HEK293 (cell line): ENCODE results near the gene ZBTB44.

Experiments used
- CTCF ChIA-PET: fragments of 350-600 bp; formaldehyde crosslinking; extraction: SDS; loops from one replicate; lab custom pipeline; 2021; ENCODE audit warnings: antibody characterized with exemption; lab: Yijun Ruan, JAX
- POLR2A ChIA-PET: fragments of 300-600 bp; formaldehyde crosslinking; extraction: SDS; loops from one replicate; lab custom pipeline; 2020; ENCODE audit warnings: antibody characterized with exemption, inconsistent platforms; lab: Yijun Ruan, JAX
- H3K27ac ChIP-seq: fragments of 200-500 bp; sonication (Bioruptor generic); 2 replicates; pipeline ENCODE4 v1.5.1; 2014; ENCODE audit warnings: low read depth, low read length, control low read depth, inconsistent platforms; ENCODE audit errors: extremely low read depth
- H3K36me3 ChIP-seq, 2 experiments: fragments of 200-500 bp in 1 of 2; sonication (Bioruptor generic) in 1 of 2; 1 replicate in 1 of 2; 2 replicates in 1 of 2; pipeline ENCODE4 v1.5.1; 2014 to 2017; ENCODE audit warnings: inconsistent platforms in 2 of 2, low read length in 2 of 2; ENCODE audit not compliant: control insufficient read depth in 2 of 2, insufficient read depth in 1 of 2
- H3K4me1 ChIP-seq: fragments of 200-500 bp; sonication (Bioruptor generic); 2 replicates; pipeline ENCODE4 v1.5.1; 2014; ENCODE audit warnings: mild to moderate bottlenecking, low read length, inconsistent platforms; ENCODE audit not compliant: control insufficient read depth, insufficient read depth
- H3K4me3 ChIP-seq: 2 replicates; pipeline ENCODE4 v1.5.1; 2011; ENCODE audit warnings: low read depth, mild to moderate bottlenecking, control low read depth, low read length, moderate library complexity
- H3K9me3 ChIP-seq: fragments of 200-500 bp; sonication (Bioruptor generic); 2 replicates; pipeline ENCODE4 v1.5.1; 2014; ENCODE audit warnings: low read depth, low read length, inconsistent platforms; ENCODE audit not compliant: control insufficient read depth, insufficient read depth
- GLIS1 ChIP-seq: fragments of 450-650 bp; formaldehyde crosslinking; IDR thresholded peaks from 2 replicates; pipeline ENCODE4 v1.5.1; 2016; ENCODE audit warnings: missing biosample characterization, missing genetic modification characterization
- OSR2 ChIP-seq: fragments of 450-650 bp; formaldehyde crosslinking; IDR thresholded peaks from 2 replicates; pipeline ENCODE4 v1.5.1; 2016; ENCODE audit warnings: missing biosample characterization, missing genetic modification characterization
- PRDM4 ChIP-seq: fragments of 450-650 bp; formaldehyde crosslinking; IDR thresholded peaks from 2 replicates; pipeline ENCODE4 v1.5.1; 2017; ENCODE audit warnings: missing biosample characterization, missing genetic modification characterization
- SCRT2 ChIP-seq: fragments of 450-650 bp; formaldehyde crosslinking; IDR thresholded peaks from 2 replicates; pipeline ENCODE4 v1.5.1; 2016; ENCODE audit warnings: missing biosample characterization, missing genetic modification characterization
- ZBTB44 ChIP-seq: fragments of 450-650 bp; IDR thresholded peaks from 2 replicates; pipeline ENCODE4 v1.5.1; 2018; ENCODE audit warnings: missing biosample characterization, mild to moderate bottlenecking, missing genetic modification characterization
- ZFHX2 ChIP-seq: fragments of 450-650 bp; formaldehyde crosslinking; conservative IDR thresholded peaks from 2 replicates; pipeline ENCODE4 v1.5.1; 2016; ENCODE audit warnings: missing biosample characterization, missing genetic modification characterization
- ZNF132 ChIP-seq: fragments of 450-650 bp; formaldehyde crosslinking; IDR thresholded peaks from 2 replicates; pipeline ENCODE4 v1.5.1; 2017; ENCODE audit warnings: missing biosample characterization, missing genetic modification characterization, borderline replicate concordance
- ZNF146 ChIP-seq: fragments of 450-650 bp; formaldehyde crosslinking; IDR thresholded peaks from 2 replicates; pipeline ENCODE4 v1.5.1; 2016; ENCODE audit warnings: missing biosample characterization, missing genetic modification characterization
- ZNF16 ChIP-seq: fragments of 450-650 bp; formaldehyde crosslinking; IDR thresholded peaks from 2 replicates; pipeline ENCODE4 v1.5.1; 2016; ENCODE audit warnings: low read depth, missing biosample characterization, missing genetic modification characterization
- ZNF169 ChIP-seq: fragments of 450-650 bp; formaldehyde crosslinking; IDR thresholded peaks from 2 replicates; pipeline ENCODE4 v1.5.1; 2016; ENCODE audit warnings: missing biosample characterization, missing genetic modification characterization
- ZNF174 ChIP-seq: fragments of 450-650 bp; formaldehyde crosslinking; IDR thresholded peaks from 2 replicates; pipeline ENCODE4 v1.5.0; 2017; ENCODE audit warnings: missing biosample characterization, mild to moderate bottlenecking, missing genetic modification characterization
- ZNF248 ChIP-seq: fragments of 450-650 bp; formaldehyde crosslinking; IDR thresholded peaks from 2 replicates; pipeline ENCODE4 v1.5.1; 2017; ENCODE audit warnings: missing biosample characterization, missing genetic modification characterization
- ZNF354C ChIP-seq: fragments of 450-650 bp; formaldehyde crosslinking; IDR thresholded peaks from 2 replicates; pipeline ENCODE4 v1.5.1; 2016; ENCODE audit warnings: missing biosample characterization, missing genetic modification characterization, low read depth, borderline replicate concordance
- ZNF366 ChIP-seq: fragments of 450-650 bp; formaldehyde crosslinking; conservative IDR thresholded peaks from 2 replicates; pipeline ENCODE4 v1.5.1; 2016; ENCODE audit warnings: missing biosample characterization, missing genetic modification characterization
- ZNF426 ChIP-seq: fragments of 450-650 bp; formaldehyde crosslinking; IDR thresholded peaks from 2 replicates; pipeline ENCODE4 v1.5.1; 2017; ENCODE audit warnings: missing biosample characterization, missing genetic modification characterization, mild to moderate bottlenecking, inconsistent platforms, moderate library complexity
- ZNF558 ChIP-seq: fragments of 450-650 bp; formaldehyde crosslinking; IDR thresholded peaks from 2 replicates; pipeline ENCODE4 v1.5.1; 2016; ENCODE audit warnings: missing biosample characterization, missing genetic modification characterization
- ZNF629 ChIP-seq: fragments of 450-650 bp; formaldehyde crosslinking; IDR thresholded peaks from 2 replicates; pipeline ENCODE4 v1.5.1; 2017; ENCODE audit warnings: missing biosample characterization, missing genetic modification characterization
- ZNF639 ChIP-seq: fragments of 450-650 bp; formaldehyde crosslinking; IDR thresholded peaks from 2 replicates; pipeline ENCODE4 v1.5.1; 2016; ENCODE audit warnings: missing biosample characterization, missing genetic modification characterization
- ZNF692 ChIP-seq: fragments of 450-650 bp; formaldehyde crosslinking; IDR thresholded peaks from 2 replicates; pipeline ENCODE4 v1.5.1; 2016; ENCODE audit warnings: missing biosample characterization, missing genetic modification characterization
- ZNF792 ChIP-seq: fragments of 450-650 bp; formaldehyde crosslinking; IDR thresholded peaks from 2 replicates; pipeline ENCODE4 v1.5.1; 2016; ENCODE audit warnings: missing biosample characterization, missing genetic modification characterization
- ZSCAN4 ChIP-seq: fragments of 450-650 bp; formaldehyde crosslinking; IDR thresholded peaks from 2 replicates; pipeline ENCODE4 v1.5.1; 2017; ENCODE audit warnings: missing biosample characterization, missing genetic modification characterization

The ZBTB44 gene

GRCh38 chr11:130190371-130190881 is 124.3 kb downstream of the ZBTB44 start (continued):
- TF ChIP-seq ZNF16 (tag by site-specific recombination), result no peak
- peak; percentile 47 for TF ChIP-seq OSR2 (tag by site-specific recombination)
- TF ChIP-seq PRDM4 (tag by site-specific recombination), result no peak
- no peak for TF ChIP-seq ZNF248 (tag by site-specific recombination)
- TF ChIP-seq ZNF639 (tag by site-specific recombination), result no peak
- TF ChIP-seq ZNF692 (tag by site-specific recombination), result no peak
- peak; percentile 58 for TF ChIP-seq ZFHX2 (tag by site-specific recombination)
- TF ChIP-seq SCRT2, result no peak

- ChIA-PET POLR2A (no interaction called here), CTCF (no interaction called here)
- no peak overlapping the region for H3K27ac ChIP-seq
These were observed 125.1 kb downstream of the ZBTB44 start for GRCh38 chr11:130189492-130190210.

GRCh38 chr11:130188585-130189347 is 126.0 kb downstream of the ZBTB44 start:
- no peak for TF ChIP-seq ZNF629 (tag by site-specific recombination)
- no peak for TF ChIP-seq ZNF169
- TF ChIP-seq ZNF354C (tag by site-specific recombination), result no peak
- no peak for TF ChIP-seq ZSCAN4
- TF ChIP-seq ZBTB44 (tag by site-specific recombination), result no peak
- no peak for TF ChIP-seq ZNF146
- TF ChIP-seq ZNF426 (tag by site-specific recombination), result no peak
- no peak for TF ChIP-seq GLIS1 (tag by site-specific recombination)
- TF ChIP-seq ZNF366 (tag by site-specific recombination), result no peak
- TF ChIP-seq ZNF792 (tag by site-specific recombination), result no peak
- no peak for TF ChIP-seq ZNF174 (tag by site-specific recombination)
- no peak for TF ChIP-seq ZNF132 (tag by site-specific recombination)
- ChIA-PET CTCF (no interaction called here), POLR2A (no interaction called here)
- H3K9me3 ChIP-seq, result no peaks in the 10 kb centered on the region
- H3K36me3 ChIP-seq, result no peaks in the 10 kb centered on the region
- no peaks in the 10 kb centered on the region for H3K4me1 ChIP-seq
- H3K4me3 ChIP-seq, result no peak overlapping the region
- H3K27ac ChIP-seq, result no peak overlapping the region

More at GRCh38 chr11:130189492-130190210, 125.1 kb downstream of the ZBTB44 start:
- H3K4me3 ChIP-seq, result no peak overlapping the region
- H3K4me1 ChIP-seq, result no peaks in the 10 kb centered on the region
- H3K9me3 ChIP-seq, result no peaks in the 10 kb centered on the region
- H3K36me3 ChIP-seq, result no peaks in the 10 kb centered on the region
- no peak for TF ChIP-seq ZNF558 (tag by site-specific recombination)
